ENCODE results near the gene ZNF839.

Gene ZNF839

GRCh38 chr14:102363182-102363943 is 43.8 kb downstream of the ZNF839 start (continued):
- TF ChIP-seq ZNF18 (tag by site-specific recombination; IDR thresholded peaks at IDR 0.05): no peak
- no peak for TF ChIP-seq ZNF426 (tag by site-specific recombination; IDR thresholded peaks at IDR 0.05)
- TF ChIP-seq ZBTB11 (tag by site-specific recombination; conservative IDR thresholded peaks at IDR 0.05; ENCODE audit: low read depth): peak; percentile 92
- TF ChIP-seq ZNF138 (tag by site-specific recombination; IDR thresholded peaks at IDR 0.05; ENCODE audit: borderline replicate concordance): no peak
- peak; percentile 35; the same call in 1 of the 2 replicates for TF ChIP-seq YY1 (tag by site-specific recombination; IDR thresholded peaks at IDR 0.05)

GRCh38 chr14:102370305-102370809 is 50.8 kb downstream of the ZNF839 start:
- Histone ChIP-seq H3K27ac (ENCODE audit: extremely low read depth, low read depth, low read length) (no peak overlapping the region), H3K36me3 (ENCODE audit: control insufficient read depth in 2 of 2, insufficient read depth in 1 of 2, low read length in 2 of 2) (no peaks in the 10 kb centered on the region; a peak in 1 of 3 replicates), H3K4me1 (ENCODE audit: control insufficient read depth, insufficient read depth, low read length) (no peaks in the 10 kb centered on the region), H3K4me3 (ENCODE audit: low read depth, low read length) (no peak overlapping the region), H3K9me3 (ENCODE audit: control insufficient read depth, insufficient read depth, low read depth, low read length) (no peaks in the 10 kb centered on the region)
- ChIA-PET CTCF (no interaction called here), POLR2A (interaction anchor here (1.1 kb wide), 1 partner anchor 9 kb away, joined by 3 read pairs; no protein-coding TSS in a partner anchor)
- TF ChIP-seq ZNF704 (tag by site-specific recombination; IDR thresholded peaks at IDR 0.05) (no peak), ZBTB11 (tag by site-specific recombination; conservative IDR thresholded peaks at IDR 0.05; ENCODE audit: low read depth) (no peak), GLI2 (tag by site-specific recombination; IDR thresholded peaks at IDR 0.05; ENCODE audit: borderline replicate concordance, low read depth) (no peak), ZNF133 (tag by site-specific recombination; IDR thresholded peaks at IDR 0.05) (no peak), ZFP37 (tag by site-specific recombination; IDR thresholded peaks at IDR 0.05) (no peak), ZNF654 (tag by site-specific recombination; IDR thresholded peaks at IDR 0.05; ENCODE audit: low read depth) (no peak), ZNF692 (tag by site-specific recombination; IDR thresholded peaks at IDR 0.05) (peak; percentile 79), ZNF624 (tag by site-specific recombination; IDR thresholded peaks at IDR 0.05) (no peak), PRDM4 (tag by site-specific recombination; IDR thresholded peaks at IDR 0.05) (no peak), ZNF155 (tag by site-specific recombination; IDR thresholded peaks at IDR 0.05) (no peak), ZNF830 (tag by site-specific recombination; IDR thresholded peaks at IDR 0.05; ENCODE audit: low read depth) (no peak), MEIS1 (CRISPR knock-in tag; IDR thresholded peaks at IDR 0.05; ENCODE audit: borderline replicate concordance) (no peak), ZEB2 (tag by site-specific recombination; IDR thresholded peaks at IDR 0.05) (no peak), KLF1 (tag by site-specific recombination; IDR thresholded peaks at IDR 0.05) (0 out of 2 replicates have a peak, but pooled peaks have one; percentile 10), ZNF580 (tag by site-specific recombination; IDR thresholded peaks at IDR 0.05) (no peak), RBAK (tag by site-specific recombination; IDR thresholded peaks at IDR 0.05) (no peak)
